Measurements from ENCODE around the gene HERPUD1.

GRCh38 chr16:56982695-56983094 is 50.8 kb downstream of the HERPUD1 start:
- no peak for TF ChIP-seq CTCF (conservative IDR thresholded peaks at IDR 0.05; ENCODE audit: low read depth, low read length)
- no peak for TF ChIP-seq EZH2 (IDR thresholded peaks at IDR 0.05; ENCODE audit: borderline replicate concordance, low read depth, low read length, poor library complexity, severe bottlenecking)
